Neural cell (in vitro differentiated cells): ENCODE results near the gene SLC35E3. TPM values are rescaled to one million over a fixed set of nuclear protein-coding genes. Genes with fewer than 3 reads are reported as not detected.

Experiments used
- H2AFZ ChIP-seq: fragments of 200-600, 300-800 bp; sonication (generic), shearing (Covaris generic); 2 replicates; pipeline ENCODE4 v1.6.0; 2014; ENCODE audit warnings: low read depth, mild to moderate bottlenecking, antibody characterized with exemption, low read length, moderate library complexity
- H3F3A ChIP-seq: fragments of 200-600 bp; shearing (Covaris generic); 2 replicates; pipeline ENCODE4 v1.6.1; 2016; ENCODE audit warnings: mild to moderate bottlenecking, moderate library complexity, mixed read lengths, antibody characterized with exemption, low read length; ENCODE audit not compliant: insufficient read depth, poor library complexity, severe bottlenecking
- H3K27ac ChIP-seq: fragments of 200-600, 300-800 bp; sonication (generic), shearing (Covaris generic); 2 replicates; pipeline ENCODE4 v1.5.1; 2014; ENCODE audit warnings: mild to moderate bottlenecking, low read length, moderate library complexity
- H3K27me3 ChIP-seq: fragments of 300-800, 200-600 bp; sonication (generic), shearing (Covaris generic); 2 replicates; pipeline ENCODE4 v1.6.0; 2014; ENCODE audit warnings: mild to moderate bottlenecking, low read depth, low read length, moderate library complexity; ENCODE audit not compliant: insufficient read depth
- H3K36me3 ChIP-seq: fragments of 300-800, 200-600 bp; sonication (generic), shearing (Covaris generic); 2 replicates; pipeline ENCODE4 v1.5.1; 2014; ENCODE audit warnings: mild to moderate bottlenecking, antibody characterized with exemption, low read length, moderate library complexity; ENCODE audit not compliant: insufficient read depth
- H3K4me2 ChIP-seq: fragments of 300-800, 200-600 bp; sonication (generic), shearing (Covaris generic); 2 replicates; pipeline ENCODE4 v1.6.0; 2014; ENCODE audit warnings: mild to moderate bottlenecking, low read length
- H3K4me3 ChIP-seq: fragments of 300-800, 200-600 bp; sonication (generic), shearing (Covaris generic); 2 replicates; pipeline ENCODE4 v1.5.1; 2014; ENCODE audit warnings: mild to moderate bottlenecking, low read length, moderate library complexity
- H3K79me2 ChIP-seq: fragments of 200-600 bp; shearing (Covaris generic); replicated peaks from 2 replicates; pipeline ENCODE4 v1.6.0; 2014; ENCODE audit warnings: mild to moderate bottlenecking, low read length, moderate library complexity; ENCODE audit not compliant: insufficient read depth
- H3K9ac ChIP-seq: fragments of 300-800, 200-600 bp; sonication (generic), shearing (Covaris generic); 2 replicates; pipeline ENCODE4 v1.6.1; 2016; ENCODE audit warnings: mild to moderate bottlenecking, low read length, mixed read lengths
- H3K9me2 ChIP-seq: fragments of 200-600 bp; shearing (Covaris generic); 2 replicates; pipeline ENCODE4 v1.6.1; 2016; ENCODE audit warnings: mild to moderate bottlenecking, low read length, mixed read lengths; ENCODE audit not compliant: insufficient read depth
- H3K9me3 ChIP-seq: fragments of 200-600, 300-800 bp; sonication (generic), shearing (Covaris generic); 2 replicates; pipeline ENCODE4 v1.6.1; 2016; ENCODE audit warnings: mild to moderate bottlenecking, mixed run types, low read length, moderate library complexity, mixed read lengths
- H4K20me1 ChIP-seq: fragments of 200-600 bp; shearing (Covaris generic); 2 replicates; pipeline ENCODE4 v1.6.1; 2016; ENCODE audit warnings: mild to moderate bottlenecking, mixed run types; ENCODE audit not compliant: insufficient read depth
- EP300 ChIP-seq: fragments of 450-650 bp; conservative IDR thresholded peaks from 2 replicates; pipeline ENCODE4 v1.6.1; 2014; ENCODE audit warnings: antibody characterized with exemption, mild to moderate bottlenecking, moderate library complexity; ENCODE audit not compliant: poor library complexity, severe bottlenecking
- EZH2 ChIP-seq: fragments of 200-600, 300-800 bp; shearing (Covaris generic), sonication (generic); IDR thresholded peaks from 2 replicates; pipeline ENCODE4 v1.6.1; 2014; ENCODE audit warnings: antibody characterized with exemption, low read length, borderline replicate concordance, mild to moderate bottlenecking; ENCODE audit not compliant: insufficient read depth, poor library complexity, severe bottlenecking
- MXI1 ChIP-seq: fragments of 450-650 bp; conservative IDR thresholded peaks from 2 replicates; pipeline ENCODE4 v1.6.1; 2014; ENCODE audit warnings: antibody characterized with exemption, mild to moderate bottlenecking; ENCODE audit not compliant: poor library complexity, severe bottlenecking
- POLR2AphosphoS5 ChIP-seq: IDR thresholded peaks from 2 replicates; pipeline ENCODE4 v1.6.1; 2012
- RAD21 ChIP-seq: fragments of 450-650 bp; conservative IDR thresholded peaks from 2 replicates; pipeline ENCODE4 v1.6.1; 2014; ENCODE audit warnings: antibody characterized with exemption, mild to moderate bottlenecking, moderate library complexity
- SMC3 ChIP-seq: fragments of 450-650 bp; conservative IDR thresholded peaks from 2 replicates; pipeline ENCODE4 v1.6.1; 2014; ENCODE audit warnings: antibody characterized with exemption, mild to moderate bottlenecking, moderate library complexity; ENCODE audit not compliant: poor library complexity
- TAF1 ChIP-seq: IDR thresholded peaks from 2 replicates; pipeline ENCODE4 v1.6.1; 2012; ENCODE audit warnings: low read depth
- polyA plus RNA-seq: library from polyadenylated mRNA; depleted of rRNA; stranded (reverse); fragments of >200 nt; gene quantifications from 2 replicates; pipeline ENCODE4 v1.2.3, GENCODE V29; 2014
- TF ChIP-seq, protein P1 (sequence below): fragments of 450-650 bp; IDR thresholded peaks from 2 replicates; pipeline ENCODE4 v1.5.1; 2014; ENCODE audit warnings: antibody characterized with exemption, mild to moderate bottlenecking, moderate library complexity; ENCODE audit not compliant: poor library complexity, severe bottlenecking
- TF ChIP-seq, protein P2 (sequence below): IDR thresholded peaks from 2 replicates; pipeline ENCODE4 v1.6.1; 2012; ENCODE audit warnings: borderline replicate concordance

Gene SLC35E3
- polyA plus RNA-seq, 1 donor from 2014 or later, result 10.5 TPM

DNA sequence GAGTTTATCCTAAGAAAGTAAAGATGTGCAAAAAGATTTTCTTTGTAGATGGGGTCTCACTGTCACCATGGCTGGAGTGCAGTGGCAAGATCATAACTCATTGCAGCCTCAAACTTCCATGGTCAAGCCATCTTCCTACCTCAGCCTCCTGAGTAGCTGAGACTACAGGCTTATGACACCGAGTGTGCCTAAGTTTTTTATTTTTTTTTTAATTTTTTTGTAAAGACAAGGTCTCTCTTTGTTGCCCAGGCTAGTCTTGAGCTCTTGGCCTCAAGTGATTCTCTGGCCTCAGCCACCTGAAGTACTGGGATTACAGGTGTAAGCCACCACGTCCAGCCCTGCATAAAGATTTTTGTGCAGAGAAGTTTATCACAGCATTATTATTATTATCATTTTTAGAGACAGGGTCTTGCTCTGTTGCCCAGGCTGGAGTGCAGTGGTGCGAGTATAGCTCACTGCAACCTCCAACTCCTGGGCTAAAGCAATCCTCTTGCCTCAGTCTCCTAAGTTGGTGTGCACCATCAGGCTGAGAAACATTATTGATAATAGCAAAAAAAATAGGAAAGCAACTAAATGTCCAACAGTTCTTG, 42.7 kb downstream of the SLC35E3 start:
- Histone ChIP-seq H3K79me2 (no peaks in the 10 kb centered on the region), H3K4me3 (no peak overlapping the region), H2AFZ (no peak overlapping the region), H3K27me3 (no peaks in the 10 kb centered on the region), H3K27ac (no peak overlapping the region), H3K9me2 (no peaks in the 10 kb centered on the region), H3F3A (no peaks in the 10 kb centered on the region), H3K9me3 (no peaks in the 10 kb centered on the region), H3K9ac (no peak overlapping the region), H3K4me2 (no peak overlapping the region), H4K20me1 (no peaks in the 10 kb centered on the region), H3K36me3 (no peaks in the 10 kb centered on the region)
- TF ChIP-seq TAF1, result no peak
- TF ChIP-seq POLR2AphosphoS5, result no peak
- TF ChIP-seq, protein P1, sequence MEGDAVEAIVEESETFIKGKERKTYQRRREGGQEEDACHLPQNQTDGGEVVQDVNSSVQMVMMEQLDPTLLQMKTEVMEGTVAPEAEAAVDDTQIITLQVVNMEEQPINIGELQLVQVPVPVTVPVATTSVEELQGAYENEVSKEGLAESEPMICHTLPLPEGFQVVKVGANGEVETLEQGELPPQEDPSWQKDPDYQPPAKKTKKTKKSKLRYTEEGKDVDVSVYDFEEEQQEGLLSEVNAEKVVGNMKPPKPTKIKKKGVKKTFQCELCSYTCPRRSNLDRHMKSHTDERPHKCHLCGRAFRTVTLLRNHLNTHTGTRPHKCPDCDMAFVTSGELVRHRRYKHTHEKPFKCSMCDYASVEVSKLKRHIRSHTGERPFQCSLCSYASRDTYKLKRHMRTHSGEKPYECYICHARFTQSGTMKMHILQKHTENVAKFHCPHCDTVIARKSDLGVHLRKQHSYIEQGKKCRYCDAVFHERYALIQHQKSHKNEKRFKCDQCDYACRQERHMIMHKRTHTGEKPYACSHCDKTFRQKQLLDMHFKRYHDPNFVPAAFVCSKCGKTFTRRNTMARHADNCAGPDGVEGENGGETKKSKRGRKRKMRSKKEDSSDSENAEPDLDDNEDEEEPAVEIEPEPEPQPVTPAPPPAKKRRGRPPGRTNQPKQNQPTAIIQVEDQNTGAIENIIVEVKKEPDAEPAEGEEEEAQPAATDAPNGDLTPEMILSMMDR, result no peak
- no peak for TF ChIP-seq SMC3
- TF ChIP-seq EZH2, result no peak
- TF ChIP-seq RAD21, result no peak
- TF ChIP-seq EP300, result no peak
- no peak for TF ChIP-seq MXI1
- TF ChIP-seq, protein P2, sequence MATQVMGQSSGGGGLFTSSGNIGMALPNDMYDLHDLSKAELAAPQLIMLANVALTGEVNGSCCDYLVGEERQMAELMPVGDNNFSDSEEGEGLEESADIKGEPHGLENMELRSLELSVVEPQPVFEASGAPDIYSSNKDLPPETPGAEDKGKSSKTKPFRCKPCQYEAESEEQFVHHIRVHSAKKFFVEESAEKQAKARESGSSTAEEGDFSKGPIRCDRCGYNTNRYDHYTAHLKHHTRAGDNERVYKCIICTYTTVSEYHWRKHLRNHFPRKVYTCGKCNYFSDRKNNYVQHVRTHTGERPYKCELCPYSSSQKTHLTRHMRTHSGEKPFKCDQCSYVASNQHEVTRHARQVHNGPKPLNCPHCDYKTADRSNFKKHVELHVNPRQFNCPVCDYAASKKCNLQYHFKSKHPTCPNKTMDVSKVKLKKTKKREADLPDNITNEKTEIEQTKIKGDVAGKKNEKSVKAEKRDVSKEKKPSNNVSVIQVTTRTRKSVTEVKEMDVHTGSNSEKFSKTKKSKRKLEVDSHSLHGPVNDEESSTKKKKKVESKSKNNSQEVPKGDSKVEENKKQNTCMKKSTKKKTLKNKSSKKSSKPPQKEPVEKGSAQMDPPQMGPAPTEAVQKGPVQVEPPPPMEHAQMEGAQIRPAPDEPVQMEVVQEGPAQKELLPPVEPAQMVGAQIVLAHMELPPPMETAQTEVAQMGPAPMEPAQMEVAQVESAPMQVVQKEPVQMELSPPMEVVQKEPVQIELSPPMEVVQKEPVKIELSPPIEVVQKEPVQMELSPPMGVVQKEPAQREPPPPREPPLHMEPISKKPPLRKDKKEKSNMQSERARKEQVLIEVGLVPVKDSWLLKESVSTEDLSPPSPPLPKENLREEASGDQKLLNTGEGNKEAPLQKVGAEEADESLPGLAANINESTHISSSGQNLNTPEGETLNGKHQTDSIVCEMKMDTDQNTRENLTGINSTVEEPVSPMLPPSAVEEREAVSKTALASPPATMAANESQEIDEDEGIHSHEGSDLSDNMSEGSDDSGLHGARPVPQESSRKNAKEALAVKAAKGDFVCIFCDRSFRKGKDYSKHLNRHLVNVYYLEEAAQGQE, result no peak

DNA sequence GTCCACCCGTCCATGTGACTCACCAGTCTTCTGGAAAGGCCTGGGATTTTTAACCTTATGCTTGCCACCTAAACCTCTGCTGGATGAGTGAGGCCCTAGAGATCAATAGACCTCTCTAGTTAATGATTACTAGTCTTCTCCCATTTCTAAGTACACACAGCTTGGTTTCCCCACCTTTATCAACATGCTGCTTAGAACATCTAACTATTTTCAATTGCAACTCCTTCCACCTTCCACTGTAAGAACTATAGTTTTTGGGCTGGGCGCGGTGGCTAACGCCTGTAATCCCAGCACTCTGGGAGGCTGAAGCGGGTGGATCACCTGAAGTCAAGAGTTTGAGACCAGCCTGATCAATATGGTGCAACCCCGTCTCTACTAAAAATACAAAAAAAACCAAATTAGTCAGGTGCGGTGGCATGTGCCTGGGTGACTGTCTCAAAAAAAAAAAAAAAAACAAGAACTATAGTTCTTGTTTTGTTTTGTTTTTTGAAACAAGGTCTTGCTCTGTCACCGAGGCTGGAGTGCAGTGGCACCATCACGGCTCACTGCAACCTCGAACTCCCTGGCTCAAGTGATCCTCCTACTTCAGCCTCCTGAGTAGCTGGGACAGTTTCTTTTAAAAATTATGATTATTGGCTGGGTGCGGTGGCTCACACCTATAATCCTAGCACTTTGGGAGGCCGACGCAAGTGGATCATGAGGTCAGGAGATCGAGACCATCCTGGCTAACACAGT, 43.3 kb downstream of the SLC35E3 start:
- H3K27me3 ChIP-seq, result no peaks in the 10 kb centered on the region
- no peaks in the 10 kb centered on the region for H3K79me2 ChIP-seq
- H3K9me2 ChIP-seq, result no peaks in the 10 kb centered on the region
- no peak overlapping the region for H3K27ac ChIP-seq
- H3F3A ChIP-seq, result no peaks in the 10 kb centered on the region
- no peaks in the 10 kb centered on the region for H3K9me3 ChIP-seq
- H3K36me3 ChIP-seq, result no peaks in the 10 kb centered on the region
- no peak overlapping the region for H3K4me3 ChIP-seq
- no peak overlapping the region for H2AFZ ChIP-seq
- H3K4me2 ChIP-seq, result no peak overlapping the region
- no peaks in the 10 kb centered on the region for H4K20me1 ChIP-seq
- no peak overlapping the region for H3K9ac ChIP-seq
- TF ChIP-seq EP300 (no peak), POLR2AphosphoS5 (no peak), TAF1 (no peak), MXI1 (no peak), RAD21 (no peak), EZH2 (no peak), SMC3 (no peak)
- TF ChIP-seq, protein P1, result no peak
- TF ChIP-seq, protein P2, result no peak
